Activated T-helper 2 cell treated with anti-CD3 and anti-CD28 coated beads, Interferon-gamma antibody, Interleukin-2, Interleukin-4, amounts not matched to agents 10 μg/mL and 5 μg/mL and 100 μg/mL, durations not matched to agents 14 hours and 24 hours and 36 hours (primary cell): Measurements from ENCODE around the gene RAB11FIP4. TPM values are rescaled to one million over a fixed set of nuclear protein-coding genes. Genes with fewer than 3 reads are reported as not detected.
"Not testable (repeated sequence)": the region's sequence is repeated elsewhere in the genome, so short reads cannot be mapped to it uniquely, and the experiment has no call there.

Experiments used
- DNase-seq: peaks from one replicate; pipeline ENCODE4 v3.0.0; 2021; ENCODE audit warnings: low spot score
- H3K27ac Mint-ChIP-seq: one replicate; pipeline ENCODE4 v1.8.0; 2021; ENCODE audit warnings: mixed read lengths
- H3K27me3 Mint-ChIP-seq: one replicate; pipeline ENCODE4 v1.8.0; 2021; ENCODE audit warnings: low read depth, mixed read lengths
- H3K36me3 Mint-ChIP-seq: one replicate; pipeline ENCODE4 v1.8.0; 2021; ENCODE audit warnings: low read depth, mixed read lengths
- H3K4me1 Mint-ChIP-seq: one replicate; pipeline ENCODE4 v1.8.0; 2021; ENCODE audit warnings: low read depth, mixed read lengths
- H3K4me3 Mint-ChIP-seq: one replicate; pipeline ENCODE4 v1.8.0; 2021; ENCODE audit warnings: low read depth, mild to moderate bottlenecking, moderate library complexity, mixed read lengths
- H3K9me3 Mint-ChIP-seq: one replicate; pipeline ENCODE4 v1.8.0; 2021; ENCODE audit warnings: mixed read lengths
- intact Hi-C: fragments of 100-400 bp; cut with micrococcal nuclease; formaldehyde crosslinking; loops from one replicate; pipeline ENCODE4 v1.15.1; 2023
- total RNA-seq: library from RNA; stranded (reverse); gene quantifications from 2 replicates; pipeline ENCODE4 v1.2.3, GENCODE V29; 2022

Gene RAB11FIP4
- total RNA-seq, 1 donor from 2014 or later: 26.2 TPM

DNA sequence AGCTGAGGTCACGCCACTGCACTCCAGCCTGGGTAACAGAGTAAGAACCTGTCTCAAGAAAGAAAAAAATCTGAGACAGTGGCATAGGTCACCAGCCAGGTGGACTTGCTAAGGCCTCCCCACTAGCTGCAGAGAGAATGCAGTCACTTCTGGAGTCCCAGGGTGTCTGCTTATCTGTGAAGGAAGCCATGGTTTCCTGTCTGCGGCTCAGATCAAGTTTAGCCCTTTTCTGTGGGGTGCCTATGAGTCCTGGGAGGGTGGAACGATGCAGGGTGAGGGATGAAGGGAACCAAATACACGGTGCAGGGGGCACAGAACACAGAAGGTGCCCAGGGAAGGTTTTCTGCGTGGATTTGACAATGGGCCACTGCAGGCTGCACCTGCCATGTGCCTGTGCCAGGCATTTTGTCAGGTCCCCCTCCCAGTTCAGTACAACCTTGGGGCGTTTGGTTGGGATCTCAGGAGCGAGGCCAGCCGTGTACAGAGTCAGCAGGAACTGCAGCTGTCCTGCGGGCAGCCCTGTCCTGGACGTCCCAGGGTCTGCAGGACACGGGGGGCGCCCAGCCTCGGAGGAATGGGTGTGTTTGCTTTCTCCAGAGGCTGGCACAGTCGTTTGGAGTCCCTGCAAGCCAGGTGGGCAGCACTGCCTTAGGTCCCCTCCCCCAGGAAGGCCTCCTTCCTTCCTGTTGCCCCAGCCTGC, 41.8 kb downstream of the RAB11FIP4 start:
- Mint-ChIP-seq H3K4me1 (peaks cover 20% of the 10 kb centered on the region), H3K9me3 (no peaks in the 10 kb centered on the region), H3K27ac (no peak overlapping the region), H3K36me3 (no peaks in the 10 kb centered on the region), H3K4me3 (peak overlapping the region; percentile 26), H3K27me3 (peaks cover 39% of the 10 kb centered on the region)
- intact Hi-C loops: no loop called here
- peak; percentile 41 for DNase-seq

DNA sequence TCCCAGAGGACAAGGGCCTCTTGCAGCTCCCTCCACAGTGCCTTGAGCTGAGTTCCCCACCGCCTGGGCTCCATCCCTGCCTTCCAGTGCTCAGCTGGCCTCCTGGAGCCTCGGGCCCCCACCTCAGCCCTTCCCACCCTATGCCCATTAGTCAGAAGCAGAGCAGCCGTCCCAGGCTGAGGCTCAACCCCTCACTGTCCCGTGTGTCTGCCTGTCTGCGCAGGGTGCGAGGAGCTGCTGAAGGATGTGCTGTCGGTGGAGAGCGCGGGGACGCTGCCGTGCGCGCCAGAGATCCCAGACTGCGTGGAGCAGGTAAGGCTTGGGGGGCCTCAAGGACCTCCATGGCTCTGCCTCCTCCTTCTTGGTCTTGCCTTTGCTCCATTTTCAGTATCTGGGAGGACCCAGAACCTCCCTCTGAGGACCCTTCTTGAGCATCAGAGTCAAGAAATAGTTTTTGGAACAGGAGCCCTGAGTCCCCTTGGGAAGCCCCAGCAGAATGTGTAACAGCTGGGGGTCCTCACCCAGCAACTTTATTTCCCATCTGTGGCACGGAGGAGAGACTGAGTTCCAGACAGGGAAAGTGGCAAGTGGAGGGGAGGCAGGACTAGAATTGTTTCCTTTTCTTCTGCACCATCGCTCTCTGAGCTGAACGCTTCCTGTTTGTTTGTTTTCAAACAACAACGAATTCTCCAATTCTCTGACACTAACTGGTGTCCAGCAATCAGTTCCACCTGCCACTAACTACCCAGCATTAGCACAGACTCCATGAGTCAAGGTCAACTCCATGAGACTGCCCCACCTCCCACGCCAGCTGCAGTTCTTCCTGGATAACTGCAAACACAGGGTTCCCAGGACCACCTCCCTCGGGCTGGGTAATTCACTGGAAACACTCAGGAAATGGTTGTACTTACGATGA, 42.6 kb downstream of the RAB11FIP4 start:
- no peaks in the 10 kb centered on the region for H3K9me3 Mint-ChIP-seq
- H3K4me3 Mint-ChIP-seq: no peak overlapping the region
- H3K27me3 Mint-ChIP-seq: peaks cover 37% of the 10 kb centered on the region
- no peak for DNase-seq
- H3K27ac Mint-ChIP-seq: no peak overlapping the region
- H3K36me3 Mint-ChIP-seq: no peaks in the 10 kb centered on the region
- peaks cover 20% of the 10 kb centered on the region for H3K4me1 Mint-ChIP-seq
- intact Hi-C loops: no loop called here

DNA sequence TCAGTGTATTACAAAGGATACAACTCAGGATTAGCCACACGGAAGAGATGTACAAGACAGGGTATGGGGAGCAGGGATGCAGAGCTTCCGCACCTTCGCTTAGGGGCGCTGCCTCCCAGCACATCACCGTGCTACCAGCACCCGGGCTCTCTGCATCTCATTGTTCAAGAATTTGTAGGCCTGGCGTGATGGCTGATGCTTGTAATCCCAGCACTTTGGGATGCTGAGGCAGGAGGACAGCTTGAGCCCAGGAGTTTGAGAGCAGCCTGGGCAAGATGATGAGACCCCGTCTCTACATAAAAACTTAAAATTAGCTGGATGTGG, 43.2 kb downstream of the RAB11FIP4 start:
- H3K27ac Mint-ChIP-seq: no peak overlapping the region
- no peaks in the 10 kb centered on the region for H3K9me3 Mint-ChIP-seq
- intact Hi-C loops: loop anchor here (5.0 kb wide), 1 partner anchor 408 kb away; no protein-coding TSS in a partner anchor
- peaks cover 20% of the 10 kb centered on the region for H3K4me1 Mint-ChIP-seq
- H3K27me3 Mint-ChIP-seq: peaks cover 40% of the 10 kb centered on the region
- H3K36me3 Mint-ChIP-seq: no peaks in the 10 kb centered on the region
- no peak overlapping the region for H3K4me3 Mint-ChIP-seq
- DNase-seq: no peak

DNA sequence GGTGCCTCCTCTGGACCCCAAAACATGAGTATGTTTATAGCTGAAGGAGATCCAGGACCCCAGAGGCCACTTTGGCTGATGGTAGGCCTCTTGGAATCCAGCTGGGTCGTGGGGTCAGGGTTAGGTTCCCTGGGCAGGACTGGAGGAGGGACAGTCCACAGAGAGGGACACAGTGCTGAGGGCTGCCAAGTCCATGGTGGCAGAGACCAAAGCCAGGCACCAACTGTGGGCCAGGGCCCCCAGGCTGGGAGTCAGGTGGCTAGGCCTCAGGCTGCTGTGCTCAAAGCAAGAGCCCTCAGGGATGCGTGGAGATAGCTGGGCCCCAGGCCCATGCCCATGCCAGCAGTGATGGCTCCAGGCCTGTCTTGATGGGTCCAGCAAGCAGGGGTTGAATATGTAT, 44.1 kb downstream of the RAB11FIP4 start:
- Mint-ChIP-seq H3K27ac (no peak overlapping the region), H3K27me3 (peaks cover 37% of the 10 kb centered on the region), H3K4me3 (no peak overlapping the region), H3K36me3 (no peaks in the 10 kb centered on the region), H3K9me3 (no peaks in the 10 kb centered on the region), H3K4me1 (peaks cover 20% of the 10 kb centered on the region)
- DNase-seq: no peak
- intact Hi-C loops: loop anchor here (5.0 kb wide), 1 partner anchor 407 kb away; no protein-coding TSS in a partner anchor

DNA sequence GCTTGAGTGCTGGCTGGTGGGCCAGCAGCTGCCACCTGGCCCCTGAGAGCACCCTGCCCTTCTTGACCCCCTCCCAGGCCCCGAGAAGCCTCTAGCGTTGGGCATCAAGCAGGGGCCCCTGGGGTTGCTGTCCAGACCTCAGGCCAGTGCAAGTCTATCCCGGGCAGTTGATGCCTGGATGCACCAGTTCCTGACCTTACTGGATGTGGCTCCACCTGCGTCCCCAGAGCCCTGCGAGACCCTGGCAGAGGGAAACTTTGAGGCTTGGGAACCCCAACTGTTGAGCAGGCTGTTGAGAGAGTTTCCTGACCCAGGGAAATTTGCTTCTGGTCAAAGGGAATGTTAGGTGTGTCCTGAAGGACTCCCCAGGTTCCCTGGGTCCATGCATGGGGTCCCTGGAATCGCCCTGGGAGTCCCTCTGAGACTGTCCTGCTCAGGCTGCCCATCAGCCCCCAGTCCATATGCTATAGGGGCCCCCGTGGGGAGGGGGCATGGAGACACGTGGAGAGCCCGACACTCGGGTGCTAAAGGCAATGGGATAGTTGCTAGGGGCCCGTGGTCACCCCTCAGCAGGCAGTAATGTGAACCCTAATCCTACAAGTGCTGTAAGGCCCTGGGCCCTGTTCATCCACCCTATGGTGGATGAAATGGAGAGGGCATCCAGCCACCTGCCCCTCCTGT, 46.4 kb downstream of the RAB11FIP4 start:
- Mint-ChIP-seq H3K27me3 (peaks cover 27% of the 10 kb centered on the region), H3K4me1 (peaks cover 16% of the 10 kb centered on the region), H3K27ac (no peak overlapping the region), H3K9me3 (no peaks in the 10 kb centered on the region), H3K4me3 (no peak overlapping the region), H3K36me3 (no peaks in the 10 kb centered on the region)
- no peak for DNase-seq
- intact Hi-C loops: loop anchor here (1.0 to 5.0 kb wide), 2 partner anchors 87 to 404 kb away; no protein-coding TSS in a partner anchor

DNA sequence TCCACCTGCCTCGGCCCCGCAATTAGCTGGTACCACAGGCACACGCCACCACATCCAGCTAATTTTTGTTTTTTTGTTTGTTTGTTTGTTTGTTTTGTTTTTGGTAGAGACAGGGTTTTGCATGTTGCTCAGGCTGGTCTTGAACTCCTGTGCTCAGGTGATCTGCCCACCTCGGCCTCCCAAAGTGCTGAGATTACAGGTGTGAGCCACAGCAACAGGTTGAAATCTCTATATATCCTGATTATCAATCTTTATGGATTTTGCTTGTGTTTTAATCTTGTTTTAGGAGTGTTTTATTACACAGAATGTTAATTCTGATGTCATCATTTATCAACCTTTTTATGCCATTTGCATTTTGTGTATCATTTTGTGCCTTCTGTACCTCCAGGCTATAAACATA, 48.2 kb downstream of the RAB11FIP4 start:
- Mint-ChIP-seq H3K36me3 (no peaks in the 10 kb centered on the region), H3K27ac (no peak overlapping the region), H3K9me3 (no peaks in the 10 kb centered on the region), H3K4me3 (no peak overlapping the region), H3K4me1 (peaks cover 1% of the 10 kb centered on the region), H3K27me3 (peaks cover 15% of the 10 kb centered on the region)
- intact Hi-C loops: loop anchor here (5.0 kb wide), 1 partner anchor 403 kb away; no protein-coding TSS in a partner anchor
- DNase-seq: no peak

DNA sequence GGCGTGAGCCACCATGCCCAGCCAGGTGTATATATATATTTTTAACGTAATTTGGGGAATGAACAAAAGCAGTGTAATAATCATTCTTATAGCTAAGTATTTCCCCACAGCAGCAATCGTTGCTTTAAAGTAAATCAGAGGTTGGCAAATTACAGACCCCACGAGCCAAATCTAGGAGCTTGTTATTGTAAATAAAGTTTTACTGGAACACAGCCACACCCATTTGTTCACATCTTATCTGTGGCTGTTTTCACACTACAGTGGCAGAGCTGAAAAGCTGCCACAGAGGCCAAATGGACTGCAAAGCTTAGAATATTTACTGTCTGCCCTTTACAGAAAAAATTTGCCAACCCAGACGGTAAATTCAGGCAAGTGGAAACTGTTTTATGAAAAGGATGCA, 50.8 kb downstream of the RAB11FIP4 start:
- Mint-ChIP-seq H3K27ac (no peak overlapping the region), H3K4me3 (no peak overlapping the region), H3K4me1 (peaks cover 1% of the 10 kb centered on the region), H3K27me3 (peaks cover 14% of the 10 kb centered on the region), H3K9me3 (no peaks in the 10 kb centered on the region), H3K36me3 (no peaks in the 10 kb centered on the region)
- intact Hi-C loops: no loop called here
- DNase-seq: no peak

DNA sequence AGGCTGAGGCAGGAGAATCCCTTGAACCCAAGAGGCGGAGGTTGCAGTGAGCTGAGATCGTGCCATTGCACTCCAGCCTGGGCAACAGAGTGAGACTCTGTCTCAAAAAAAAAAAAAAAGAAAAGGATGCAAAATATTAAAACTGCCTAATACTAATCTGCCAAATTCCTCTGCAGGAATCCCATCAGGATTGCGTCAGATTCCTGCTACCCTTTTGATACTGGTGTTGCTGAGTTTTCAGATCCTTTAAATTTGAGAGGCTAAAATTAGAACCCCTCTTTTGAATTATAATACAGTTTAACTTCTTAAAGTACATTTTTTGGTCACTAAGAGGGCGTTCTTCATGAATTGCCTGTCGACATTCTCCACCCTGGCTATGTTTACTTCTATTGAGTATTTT, 51.4 kb downstream of the RAB11FIP4 start:
- H3K27ac Mint-ChIP-seq, H3K9me3 Mint-ChIP-seq, H3K36me3 Mint-ChIP-seq, DNase-seq, H3K4me1 Mint-ChIP-seq, intact Hi-C loops, H3K4me3 Mint-ChIP-seq: not testable (repeated sequence)
- H3K27me3 Mint-ChIP-seq: peaks cover 14% of the 10 kb centered on the region

DNA sequence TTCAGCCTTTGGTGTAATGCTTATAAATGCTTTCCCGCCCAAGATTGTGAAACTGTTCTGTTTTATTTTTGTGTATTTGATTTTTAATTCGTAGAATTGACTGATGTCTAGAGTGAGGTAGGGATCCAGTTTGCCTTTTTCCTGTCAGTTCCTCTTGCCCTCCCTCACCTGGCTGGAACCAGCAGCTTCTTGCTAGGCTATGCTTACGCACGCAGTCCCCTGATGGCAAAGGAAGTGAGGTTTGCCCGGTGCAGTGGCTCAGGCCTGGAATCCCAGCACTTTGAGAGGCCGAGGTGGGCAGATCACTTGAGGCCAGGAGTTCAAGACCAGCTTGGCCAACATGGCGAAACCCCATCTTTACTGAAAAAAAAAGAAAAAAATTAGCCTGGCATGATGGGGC, 51.9 kb downstream of the RAB11FIP4 start:
- H3K36me3 Mint-ChIP-seq: no peaks in the 10 kb centered on the region
- intact Hi-C loops: no loop called here
- H3K9me3 Mint-ChIP-seq: no peaks in the 10 kb centered on the region
- no peak overlapping the region for H3K4me3 Mint-ChIP-seq
- H3K27ac Mint-ChIP-seq: no peak overlapping the region
- H3K27me3 Mint-ChIP-seq: peaks cover 14% of the 10 kb centered on the region
- DNase-seq: no peak
- H3K4me1 Mint-ChIP-seq: no peaks in the 10 kb centered on the region

DNA sequence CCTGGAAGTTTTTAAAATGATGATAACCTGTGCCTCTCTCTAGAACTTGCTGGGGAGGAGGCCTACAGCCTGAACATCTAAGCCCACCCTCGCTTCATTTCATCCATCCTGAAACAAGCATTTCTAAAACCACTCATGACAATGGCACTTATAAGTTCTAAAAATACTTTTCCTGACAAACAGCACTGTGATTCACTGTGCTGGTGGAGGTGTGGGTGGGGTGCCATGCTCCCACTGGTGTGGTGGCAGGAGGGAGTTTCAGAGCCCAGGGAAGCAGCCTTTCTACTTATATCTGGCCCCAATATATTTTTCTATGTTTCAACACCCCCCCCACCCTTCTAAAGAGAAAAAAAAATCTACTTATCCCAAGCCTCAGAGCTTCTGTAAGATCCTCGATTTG, 52.6 kb downstream of the RAB11FIP4 start:
- Mint-ChIP-seq H3K27ac (no peak overlapping the region), H3K4me1 (no peaks in the 10 kb centered on the region), H3K36me3 (no peaks in the 10 kb centered on the region), H3K4me3 (no peak overlapping the region), H3K27me3 (peaks cover 12% of the 10 kb centered on the region), H3K9me3 (no peaks in the 10 kb centered on the region)
- DNase-seq: no peak
- intact Hi-C loops: no loop called here

DNA sequence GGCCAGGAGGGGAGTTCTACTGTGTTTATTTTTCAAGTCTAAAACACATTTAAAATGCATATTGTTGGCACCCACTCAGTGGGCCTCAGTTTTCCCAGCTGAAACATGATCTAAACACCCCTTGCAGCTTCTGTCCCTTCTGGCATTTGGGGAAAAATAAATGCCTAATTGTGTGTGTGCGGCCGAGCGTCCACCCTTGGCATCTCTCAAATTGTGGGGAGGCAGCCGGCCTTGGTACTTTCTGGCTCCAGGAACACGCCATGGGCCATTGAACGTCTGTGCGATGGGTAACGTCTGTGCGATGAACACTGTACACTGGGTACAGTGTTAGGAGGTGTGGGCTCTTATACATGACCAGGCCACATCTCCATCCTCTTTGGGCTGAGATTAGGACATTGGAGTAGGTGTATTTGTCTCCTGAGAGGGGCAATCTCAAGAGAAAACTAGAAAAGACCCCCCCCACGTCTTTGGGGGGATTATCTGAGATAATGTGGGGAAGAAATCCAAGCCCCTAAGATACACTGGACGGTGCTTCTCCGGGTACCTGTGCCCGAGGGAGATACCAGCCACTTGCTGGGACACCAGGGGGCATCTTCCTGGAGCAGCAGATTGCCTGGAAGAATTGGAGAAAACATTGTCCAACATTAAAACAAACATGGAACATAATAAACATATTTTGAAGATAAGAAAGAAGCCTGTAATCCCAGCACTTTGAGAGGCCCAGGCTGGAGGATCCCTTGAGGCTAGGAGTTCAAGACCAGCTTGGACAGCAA, 54.9 kb downstream of the RAB11FIP4 start:
- no peak for DNase-seq
- no peaks in the 10 kb centered on the region for H3K4me1 Mint-ChIP-seq
- H3K4me3 Mint-ChIP-seq: no peak overlapping the region

DNA sequence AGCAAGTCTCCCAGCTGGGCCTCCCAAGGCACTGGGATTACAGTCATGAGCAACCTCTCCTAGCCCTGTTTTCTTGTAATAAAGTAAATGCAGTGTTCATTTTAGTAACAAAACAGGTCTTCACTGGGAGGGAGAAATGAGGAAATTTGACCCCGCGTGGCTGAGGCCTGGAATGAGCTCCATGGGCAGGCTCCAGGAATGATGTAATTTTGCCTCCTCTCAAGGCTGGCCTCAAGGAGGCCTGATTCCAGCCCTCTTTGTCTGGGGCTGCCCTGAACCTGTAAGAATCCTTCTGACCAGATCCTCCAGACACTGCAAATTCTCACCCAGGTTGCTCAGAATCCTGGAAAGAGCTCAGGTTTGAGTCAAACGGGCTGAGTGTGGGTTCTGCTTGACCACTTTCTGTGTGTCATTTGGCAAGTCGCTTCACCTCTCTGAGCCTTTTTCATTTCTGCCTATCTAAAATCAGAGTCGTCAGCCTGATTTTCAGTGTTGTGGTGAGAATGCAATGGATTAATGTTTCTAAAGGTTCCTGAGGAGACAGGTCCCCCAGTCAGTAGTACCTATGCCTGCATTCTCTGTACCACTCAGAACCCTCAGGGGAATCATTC, 57.1 kb downstream of the RAB11FIP4 start:
- Mint-ChIP-seq H3K4me3 (no peak overlapping the region), H3K4me1 (no peaks in the 10 kb centered on the region), H3K27ac (no peak overlapping the region), H3K36me3 (no peaks in the 10 kb centered on the region), H3K27me3 (peaks cover 3% of the 10 kb centered on the region), H3K9me3 (no peaks in the 10 kb centered on the region)
- DNase-seq: no peak
- intact Hi-C loops: no loop called here

More for the DNA sequence above, 54.9 kb downstream of the RAB11FIP4 start:
- peaks cover 3% of the 10 kb centered on the region for H3K27me3 Mint-ChIP-seq
- H3K27ac Mint-ChIP-seq: no peak overlapping the region
- no peaks in the 10 kb centered on the region for H3K36me3 Mint-ChIP-seq
- no peaks in the 10 kb centered on the region for H3K9me3 Mint-ChIP-seq
- intact Hi-C loops: no loop called here
